Measurements from ENCODE around the gene SLC10A7.

GRCh38 chr4:146437778-146438177, 84.0 kb downstream of the SLC10A7 start:
- no peak for TF ChIP-seq CTCF (IDR thresholded peaks at IDR 0.05)
- no peak for TF ChIP-seq EZH2 (IDR thresholded peaks at IDR 0.05; ENCODE audit: borderline replicate concordance, insufficient read depth, low read depth, low read length, poor library complexity, severe bottlenecking)

All from B cell (primary cell).